GM12891 (cell line): Measurements from ENCODE around the gene UPK3BL1.
"Not testable (repeated sequence)": the region's sequence is repeated elsewhere in the genome, so short reads cannot be mapped to it uniquely, and the experiment has no call there.

Experiments
- POLR2A ChIP-seq: IDR thresholded peaks from 2 replicates; pipeline ENCODE4 v1.6.1; 2011; ENCODE audit warnings: low read depth, low read length, control low read depth
- POLR2AphosphoS5 ChIP-seq: IDR thresholded peaks from 2 replicates; pipeline ENCODE4 v1.6.1; 2011; ENCODE audit warnings: low read depth, low read length, control low read depth

- TF ChIP-seq POLR2A, POLR2AphosphoS5: not testable (repeated sequence)
Measured at GRCh38 chr7:102682560-102682959, 40.0 kb upstream of the UPK3BL1 start.
